ENCODE data around the gene ARNT2.

GRCh38 chr15:80645494-80646065 lies 241.4 kb downstream of the ARNT2 start:
- TF ChIP-seq, protein P1, sequence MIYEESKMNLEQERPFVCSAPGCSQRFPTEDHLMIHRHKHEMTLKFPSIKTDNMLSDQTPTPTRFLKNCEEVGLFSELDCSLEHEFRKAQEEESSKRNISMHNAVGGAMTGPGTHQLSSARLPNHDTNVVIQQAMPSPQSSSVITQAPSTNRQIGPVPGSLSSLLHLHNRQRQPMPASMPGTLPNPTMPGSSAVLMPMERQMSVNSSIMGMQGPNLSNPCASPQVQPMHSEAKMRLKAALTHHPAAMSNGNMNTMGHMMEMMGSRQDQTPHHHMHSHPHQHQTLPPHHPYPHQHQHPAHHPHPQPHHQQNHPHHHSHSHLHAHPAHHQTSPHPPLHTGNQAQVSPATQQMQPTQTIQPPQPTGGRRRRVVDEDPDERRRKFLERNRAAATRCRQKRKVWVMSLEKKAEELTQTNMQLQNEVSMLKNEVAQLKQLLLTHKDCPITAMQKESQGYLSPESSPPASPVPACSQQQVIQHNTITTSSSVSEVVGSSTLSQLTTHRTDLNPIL (CRISPR knock-in tag; IDR thresholded peaks at IDR 0.05; ENCODE audit: low read depth) = no peak
- TF ChIP-seq, protein P2, sequence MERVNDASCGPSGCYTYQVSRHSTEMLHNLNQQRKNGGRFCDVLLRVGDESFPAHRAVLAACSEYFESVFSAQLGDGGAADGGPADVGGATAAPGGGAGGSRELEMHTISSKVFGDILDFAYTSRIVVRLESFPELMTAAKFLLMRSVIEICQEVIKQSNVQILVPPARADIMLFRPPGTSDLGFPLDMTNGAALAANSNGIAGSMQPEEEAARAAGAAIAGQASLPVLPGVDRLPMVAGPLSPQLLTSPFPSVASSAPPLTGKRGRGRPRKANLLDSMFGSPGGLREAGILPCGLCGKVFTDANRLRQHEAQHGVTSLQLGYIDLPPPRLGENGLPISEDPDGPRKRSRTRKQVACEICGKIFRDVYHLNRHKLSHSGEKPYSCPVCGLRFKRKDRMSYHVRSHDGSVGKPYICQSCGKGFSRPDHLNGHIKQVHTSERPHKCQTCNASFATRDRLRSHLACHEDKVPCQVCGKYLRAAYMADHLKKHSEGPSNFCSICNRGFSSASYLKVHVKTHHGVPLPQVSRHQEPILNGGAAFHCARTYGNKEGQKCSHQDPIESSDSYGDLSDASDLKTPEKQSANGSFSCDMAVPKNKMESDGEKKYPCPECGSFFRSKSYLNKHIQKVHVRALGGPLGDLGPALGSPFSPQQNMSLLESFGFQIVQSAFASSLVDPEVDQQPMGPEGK (CRISPR knock-in tag; IDR thresholded peaks at IDR 0.05; ENCODE audit: borderline replicate concordance) = no peak
- TF ChIP-seq ZFP3 (CRISPR knock-in tag; IDR thresholded peaks at IDR 0.05) = no peak
- no peak for TF ChIP-seq ZFP30 (CRISPR knock-in tag; IDR thresholded peaks at IDR 0.05)
- no peak for TF ChIP-seq ESRRG (CRISPR knock-in tag; IDR thresholded peaks at IDR 0.05)
- no peak for TF ChIP-seq TOX (CRISPR knock-in tag; IDR thresholded peaks at IDR 0.05; ENCODE audit: borderline replicate concordance)
- TF ChIP-seq ZNF8 (CRISPR knock-in tag; IDR thresholded peaks at IDR 0.05) = no peak
- TF ChIP-seq CSRNP3 (CRISPR knock-in tag; IDR thresholded peaks at IDR 0.05) = no peak
- no peak for TF ChIP-seq POU6F1 (CRISPR knock-in tag; IDR thresholded peaks at IDR 0.05; ENCODE audit: borderline replicate concordance, low read depth)
- TF ChIP-seq CSDC2 (CRISPR knock-in tag; IDR thresholded peaks at IDR 0.05) = no peak
- no peak for TF ChIP-seq RARB (CRISPR knock-in tag; IDR thresholded peaks at IDR 0.05)
- no peak for TF ChIP-seq ARNTL (CRISPR knock-in tag; IDR thresholded peaks at IDR 0.05; ENCODE audit: borderline replicate concordance, low read depth)
